HepG2 (cell line): Measurements from ENCODE around the gene BRD8. TPM values are rescaled to one million over a fixed set of nuclear protein-coding genes. Genes with fewer than 3 reads are reported as not detected.

Experiments used
- ATRX ChIP-seq: sonication (generic); formaldehyde crosslinking; IDR thresholded peaks from 2 replicates; pipeline ENCODE4 v1.4.0; 2020; ENCODE audit warnings: missing genetic modification reagents, borderline replicate concordance
- BRD4 ChIP-seq: sonication (generic); formaldehyde crosslinking; IDR thresholded peaks from 2 replicates; pipeline ENCODE4 v1.4.0; 2020; ENCODE audit warnings: missing genetic modification reagents
- CTCF ChIP-seq: sonication (generic); formaldehyde crosslinking; IDR thresholded peaks from 2 replicates; pipeline ENCODE4 v1.5.0; 2020; ENCODE audit warnings: mild to moderate bottlenecking, missing genetic modification reagents, moderate library complexity
- DMTF1 ChIP-seq: sonication (generic); formaldehyde crosslinking; IDR thresholded peaks from 2 replicates; pipeline ENCODE4 v1.4.0; 2020; ENCODE audit warnings: mild to moderate bottlenecking, missing genetic modification reagents
- IKZF5 ChIP-seq: IDR thresholded peaks from 2 replicates; pipeline ENCODE4 v1.6.1; 2018; ENCODE audit warnings: missing genetic modification reagents, mild to moderate bottlenecking, missing compliant biosample characterization
- MIER3 ChIP-seq: IDR thresholded peaks from 2 replicates; pipeline ENCODE4 v1.6.1; 2016; ENCODE audit warnings: missing compliant biosample characterization, borderline replicate concordance
- MZF1 ChIP-seq: sonication (generic); formaldehyde crosslinking; IDR thresholded peaks from 2 replicates; pipeline ENCODE4 v1.8.1; 2023; ENCODE audit warnings: mild to moderate bottlenecking, missing genetic modification reagents, borderline replicate concordance
- NCOA1 ChIP-seq: sonication (generic); formaldehyde crosslinking; IDR thresholded peaks from 2 replicates; pipeline ENCODE4 v1.9.0; 2021; ENCODE audit warnings: missing genetic modification reagents
- RARA ChIP-seq: IDR thresholded peaks from 2 replicates; pipeline ENCODE4 v1.6.1; 2016; ENCODE audit warnings: missing genetic modification reagents, missing compliant biosample characterization
- SIX1 ChIP-seq: sonication (generic); formaldehyde crosslinking; IDR thresholded peaks from 2 replicates; pipeline ENCODE4 v1.4.0; 2020; ENCODE audit warnings: missing genetic modification reagents, borderline replicate concordance
- SOX13 ChIP-seq, 3 experiments: fragments of 450-650 bp in 1 of 3; sonication (generic) in 1 of 3; formaldehyde crosslinking in 1 of 3; IDR thresholded peaks in 2 of 3; conservative IDR thresholded peaks in 1 of 3; 2 replicates each; pipeline versions ENCODE4 v1.5.0 to v1.6.1; 2016 to 2020; ENCODE audit warnings: antibody characterized with exemption in 1 of 3, mild to moderate bottlenecking in 1 of 3, missing compliant biosample characterization in 1 of 3, missing genetic modification reagents in 1 of 3, moderate library complexity in 1 of 3
- TERF1 ChIP-seq: sonication (generic); formaldehyde crosslinking; IDR thresholded peaks from 2 replicates; pipeline ENCODE4 v1.8.0; 2022; ENCODE audit warnings: mild to moderate bottlenecking, missing genetic modification reagents, moderate library complexity
- ZNF101 ChIP-seq: sonication (generic); formaldehyde crosslinking; IDR thresholded peaks from 2 replicates; pipeline ENCODE4 v1.4.0; 2020; ENCODE audit warnings: mild to moderate bottlenecking, low read depth, missing genetic modification reagents, borderline replicate concordance
- ZNF367 ChIP-seq: sonication (generic); formaldehyde crosslinking; IDR thresholded peaks from 2 replicates; pipeline ENCODE4 v1.4.0; 2020; ENCODE audit warnings: missing genetic modification reagents, borderline replicate concordance
- ZNF616 ChIP-seq: sonication (generic); formaldehyde crosslinking; IDR thresholded peaks from 2 replicates; pipeline ENCODE4 v1.5.0; 2020; ENCODE audit warnings: low read depth, mild to moderate bottlenecking, missing genetic modification reagents
- polyA plus RNA-seq, 8 experiments: library from polyadenylated mRNA; depleted of rRNA in 3 of 8; stranded (reverse) in 7 of 8; unstranded in 1 of 8; fragments of >200 nt; fragmentation: Illumina TruSeq in 4 of 8; extraction: Trizol in 4 of 8; gene quantifications; 2 replicates each; pipeline versions ENCODE4 v1.2.1 to v1.2.3, GENCODE V29; 2011 to 2016; ENCODE audit warnings: low read depth in 4 of 8, missing spikeins in 1 of 8, mixed read lengths in 1 of 8; ENCODE audit not compliant: insufficient read depth in 1 of 8
- total RNA-seq, 5 experiments: library from RNA; depleted of rRNA; stranded (reverse); fragments of >200 nt; fragmentation: Illumina TruSeq; extraction: Trizol; gene quantifications; 2 replicates each; pipeline ENCODE4 v1.2.3, GENCODE V29; 2016; ENCODE audit warnings: low read depth in 1 of 5
- TF ChIP-seq, protein P1 (sequence below): IDR thresholded peaks from 2 replicates; pipeline ENCODE4 v1.6.1; 2012; ENCODE audit warnings: low read length, improper control_type of control experiment

The BRD8 gene
- total and polyA plus RNA-seq, 2 of the 13 experiments (the other 11 are each of a cell fraction or from before 2014, with no cell fraction given): 62.5 to 71.1 TPM

DNA sequence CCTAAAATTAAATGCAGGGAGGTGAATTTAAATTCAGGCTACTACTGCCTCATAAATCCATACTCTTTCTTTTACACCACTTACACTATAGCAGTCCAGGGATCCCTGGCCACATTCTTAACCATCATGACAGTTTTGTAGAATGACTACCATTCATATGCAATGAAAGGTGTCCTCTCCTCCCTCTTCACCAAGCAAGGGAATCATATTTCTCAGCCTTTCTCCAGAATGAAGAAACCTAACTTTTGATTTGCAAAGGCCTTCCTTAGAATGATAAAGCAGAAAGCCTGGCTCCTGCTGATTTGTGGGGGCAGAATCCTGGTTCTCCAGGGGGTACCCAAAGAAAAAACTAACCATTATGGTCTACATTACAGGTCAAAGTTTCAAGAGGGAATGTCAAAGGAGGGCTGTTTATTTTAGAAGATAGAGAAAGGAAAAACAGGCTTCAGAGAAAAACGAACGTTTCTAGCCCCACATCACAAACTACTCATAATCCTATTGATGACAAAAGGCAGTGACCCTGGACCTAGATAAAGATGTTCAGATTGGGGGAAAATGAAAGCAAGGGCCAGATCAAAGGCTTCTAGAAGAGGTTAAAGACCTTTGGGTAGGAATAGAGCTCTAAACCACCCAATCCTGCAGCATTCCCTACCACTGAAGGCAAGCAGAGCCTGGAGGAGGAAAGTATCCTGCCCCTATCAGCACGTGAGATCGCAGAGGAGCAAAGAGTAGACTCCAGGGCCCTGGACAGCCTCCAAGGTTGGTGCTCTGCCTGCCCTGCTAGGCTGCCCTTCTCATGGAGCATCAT lies 83.1 kb downstream of the BRD8 start (continued):
- TF ChIP-seq SOX13 (IDR thresholded peaks at IDR 0.05) (peak; percentile 54; the same call in 1 of the 2 replicates), SOX13 (CRISPR knock-in tag; conservative IDR thresholded peaks at IDR 0.05 in 1 of 2, IDR thresholded peaks at IDR 0.05 in 1 of 2) (peak in 1 of 2 experiments; percentile 86; a peak in 2 of 4 replicates), IKZF5 (no peak), ZNF367 (no peak), SIX1 (no peak), NCOA1 (CRISPR knock-in tag) (no peak), ZNF616 (no peak), RARA (CRISPR knock-in tag) (0 out of 2 replicates have a peak, but pooled peaks have one; percentile 34), MZF1 (no peak), MIER3 (CRISPR knock-in tag) (no peak), CTCF (CRISPR knock-in tag) (no peak), DMTF1 (no peak), ZNF101 (CRISPR knock-in tag) (no peak), BRD4 (no peak), TERF1 (CRISPR knock-in tag) (no peak), ATRX (CRISPR knock-in tag) (no peak)
- TF ChIP-seq, protein P1, sequence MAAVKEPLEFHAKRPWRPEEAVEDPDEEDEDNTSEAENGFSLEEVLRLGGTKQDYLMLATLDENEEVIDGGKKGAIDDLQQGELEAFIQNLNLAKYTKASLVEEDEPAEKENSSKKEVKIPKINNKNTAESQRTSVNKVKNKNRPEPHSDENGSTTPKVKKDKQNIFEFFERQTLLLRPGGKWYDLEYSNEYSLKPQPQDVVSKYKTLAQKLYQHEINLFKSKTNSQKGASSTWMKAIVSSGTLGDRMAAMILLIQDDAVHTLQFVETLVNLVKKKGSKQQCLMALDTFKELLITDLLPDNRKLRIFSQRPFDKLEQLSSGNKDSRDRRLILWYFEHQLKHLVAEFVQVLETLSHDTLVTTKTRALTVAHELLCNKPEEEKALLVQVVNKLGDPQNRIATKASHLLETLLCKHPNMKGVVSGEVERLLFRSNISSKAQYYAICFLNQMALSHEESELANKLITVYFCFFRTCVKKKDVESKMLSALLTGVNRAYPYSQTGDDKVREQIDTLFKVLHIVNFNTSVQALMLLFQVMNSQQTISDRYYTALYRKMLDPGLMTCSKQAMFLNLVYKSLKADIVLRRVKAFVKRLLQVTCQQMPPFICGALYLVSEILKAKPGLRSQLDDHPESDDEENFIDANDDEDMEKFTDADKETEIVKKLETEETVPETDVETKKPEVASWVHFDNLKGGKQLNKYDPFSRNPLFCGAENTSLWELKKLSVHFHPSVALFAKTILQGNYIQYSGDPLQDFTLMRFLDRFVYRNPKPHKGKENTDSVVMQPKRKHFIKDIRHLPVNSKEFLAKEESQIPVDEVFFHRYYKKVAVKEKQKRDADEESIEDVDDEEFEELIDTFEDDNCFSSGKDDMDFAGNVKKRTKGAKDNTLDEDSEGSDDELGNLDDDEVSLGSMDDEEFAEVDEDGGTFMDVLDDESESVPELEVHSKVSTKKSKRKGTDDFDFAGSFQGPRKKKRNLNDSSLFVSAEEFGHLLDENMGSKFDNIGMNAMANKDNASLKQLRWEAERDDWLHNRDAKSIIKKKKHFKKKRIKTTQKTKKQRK: no peak
